ENCODE data around the gene LARP1. TPM values are rescaled to one million over a fixed set of nuclear protein-coding genes. Genes with fewer than 3 reads are reported as not detected.

Gene LARP1
- total and polyA plus RNA-seq, 4 donors: 26.0 to 74.1 (median 32.6) TPM

- Histone ChIP-seq H3K9me3 (ENCODE audit: control insufficient read depth in 4 of 4, low read length in 3 of 4) (no peaks in the 10 kb centered on the region), H3K4me3 (ENCODE audit: low read depth in 1 of 3, low read length in 3 of 3) (no peak overlapping the region), H3K36me3 (ENCODE audit: control insufficient read depth in 4 of 4, insufficient read depth in 3 of 4, low read depth in 1 of 4, low read length in 3 of 4) (no peaks in the 10 kb centered on the region), H3K4me1 (ENCODE audit: control insufficient read depth in 4 of 4, insufficient read depth in 4 of 4, low read length in 3 of 4) (peaks cover 4 to 12% (median 10%) of the 10 kb centered on the region in 4 donors), H3K27me3 (ENCODE audit: control insufficient read depth in 4 of 4, insufficient read depth in 4 of 4, low read length in 3 of 4) (no peaks in the 10 kb centered on the region), H3K27ac (ENCODE audit: low read depth in 1 of 2, low read length in 2 of 2) (no peak overlapping the region), H3K9ac (ENCODE audit: low read depth in 1 of 2, low read length in 2 of 2) (no peak overlapping the region)
- DNase-seq (ENCODE audit: low spot score): no peak
- TF ChIP-seq JUND (IDR thresholded peaks at IDR 0.05): no peak
- TF ChIP-seq HNF4G (IDR thresholded peaks at IDR 0.05): no peak
- TF ChIP-seq NR2F2 (IDR thresholded peaks at IDR 0.05): no peak
- TF ChIP-seq RXRA (IDR thresholded peaks at IDR 0.05): no peak
- TF ChIP-seq FOXA2 (IDR thresholded peaks at IDR 0.05): no peak
- TF ChIP-seq, protein P1, sequence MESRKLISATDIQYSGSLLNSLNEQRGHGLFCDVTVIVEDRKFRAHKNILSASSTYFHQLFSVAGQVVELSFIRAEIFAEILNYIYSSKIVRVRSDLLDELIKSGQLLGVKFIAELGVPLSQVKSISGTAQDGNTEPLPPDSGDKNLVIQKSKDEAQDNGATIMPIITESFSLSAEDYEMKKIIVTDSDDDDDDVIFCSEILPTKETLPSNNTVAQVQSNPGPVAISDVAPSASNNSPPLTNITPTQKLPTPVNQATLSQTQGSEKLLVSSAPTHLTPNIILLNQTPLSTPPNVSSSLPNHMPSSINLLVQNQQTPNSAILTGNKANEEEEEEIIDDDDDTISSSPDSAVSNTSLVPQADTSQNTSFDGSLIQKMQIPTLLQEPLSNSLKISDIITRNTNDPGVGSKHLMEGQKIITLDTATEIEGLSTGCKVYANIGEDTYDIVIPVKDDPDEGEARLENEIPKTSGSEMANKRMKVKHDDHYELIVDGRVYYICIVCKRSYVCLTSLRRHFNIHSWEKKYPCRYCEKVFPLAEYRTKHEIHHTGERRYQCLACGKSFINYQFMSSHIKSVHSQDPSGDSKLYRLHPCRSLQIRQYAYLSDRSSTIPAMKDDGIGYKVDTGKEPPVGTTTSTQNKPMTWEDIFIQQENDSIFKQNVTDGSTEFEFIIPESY (IDR thresholded peaks at IDR 0.05): no peak
- no peak for TF ChIP-seq EGR1 (IDR thresholded peaks at IDR 0.05; ENCODE audit: low read depth in 2 of 2)
- TF ChIP-seq CTCF (IDR thresholded peaks at IDR 0.05; ENCODE audit: low read depth, low read length, missing input control): no peak
- TF ChIP-seq GABPA (IDR thresholded peaks at IDR 0.05 in 1 of 2, conservative IDR thresholded peaks at IDR 0.05 in 1 of 2): no peak
- 85% methylated on average over 6 of the region's 6 CpGs for WGBS
Measured at GRCh38 chr5:154737667-154738320, 17.4 kb upstream of the LARP1 start.

DNA sequence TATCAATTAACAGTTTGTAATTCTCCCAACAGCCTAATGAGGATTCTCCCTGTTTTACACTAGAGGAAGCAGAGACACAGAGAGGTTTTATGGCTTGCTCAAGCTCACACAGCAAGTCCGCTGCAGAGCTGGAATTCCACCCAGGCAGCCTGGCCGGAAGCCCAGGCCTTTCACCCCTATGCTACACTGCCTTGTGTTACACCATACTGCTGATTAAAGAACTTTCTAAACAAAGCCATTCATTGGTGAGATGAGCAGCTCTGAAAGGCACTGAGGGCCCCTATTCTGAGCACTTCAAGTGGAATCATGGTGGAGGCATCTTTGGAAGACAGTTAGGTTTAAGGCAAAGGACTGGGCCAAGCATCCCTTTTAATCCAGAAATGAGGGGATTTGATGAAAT, 14.7 kb upstream of the LARP1 start:
- Histone ChIP-seq H3K9ac (ENCODE audit: low read depth in 1 of 2, low read length in 2 of 2) (no peak overlapping the region), H3K27ac (ENCODE audit: low read depth in 1 of 2, low read length in 2 of 2) (no peak overlapping the region), H3K4me3 (ENCODE audit: low read depth in 1 of 3, low read length in 3 of 3) (no peak overlapping the region), H3K36me3 (ENCODE audit: control insufficient read depth in 4 of 4, insufficient read depth in 3 of 4, low read depth in 1 of 4, low read length in 3 of 4) (no peaks in the 10 kb centered on the region), H3K9me3 (ENCODE audit: control insufficient read depth in 4 of 4, low read length in 3 of 4) (no peaks in the 10 kb centered on the region), H3K27me3 (ENCODE audit: control insufficient read depth in 4 of 4, insufficient read depth in 4 of 4, low read length in 3 of 4) (no peaks in the 10 kb centered on the region), H3K4me1 (ENCODE audit: control insufficient read depth in 4 of 4, insufficient read depth in 4 of 4, low read length in 3 of 4) (peaks cover 4 to 12% (median 10%) of the 10 kb centered on the region in 4 donors)
- TF ChIP-seq RXRA (IDR thresholded peaks at IDR 0.05) (peak; percentile 84), ATF3 (IDR thresholded peaks at IDR 0.05) (no peak), EGR1 (IDR thresholded peaks at IDR 0.05; ENCODE audit: low read depth in 2 of 2) (no peak), HNF4G (IDR thresholded peaks at IDR 0.05) (peak; percentile 11), CTCF (IDR thresholded peaks at IDR 0.05; ENCODE audit: low read depth, low read length, missing input control) (no peak), SP1 (IDR thresholded peaks at IDR 0.05) (peak; percentile 49), JUND (IDR thresholded peaks at IDR 0.05) (no peak), GABPA (IDR thresholded peaks at IDR 0.05 in 1 of 2, conservative IDR thresholded peaks at IDR 0.05 in 1 of 2) (no peak), HNF4A (conservative IDR thresholded peaks at IDR 0.05) (peak; percentile 48 to 56), MAX (IDR thresholded peaks at IDR 0.05) (peak; percentile 34), NR2F2 (IDR thresholded peaks at IDR 0.05) (peak; percentile 36), RAD21 (IDR thresholded peaks at IDR 0.05) (peak; percentile 30 to 59), FOXA2 (IDR thresholded peaks at IDR 0.05) (no peak), REST (IDR thresholded peaks at IDR 0.05) (no peak), YY1 (IDR thresholded peaks at IDR 0.05) (peak; percentile 43), FOXA1 (IDR thresholded peaks at IDR 0.05) (no peak), TAF1 (conservative IDR thresholded peaks at IDR 0.05) (no peak)
- TF ChIP-seq, protein P1 (IDR thresholded peaks at IDR 0.05): no peak
- 27% methylated on average over 2 of the region's 2 CpGs for WGBS
- DNase-seq (ENCODE audit: low spot score): no peak

Measured in liver (tissue), 9 donors.